Gastroesophageal sphincter (tissue), 3 donors: Measurements from ENCODE around the gene FBXL17.

Experiments used
- CTCF ChIP-seq, 4 experiments: fragments of 200-600 bp in 2 of 4; fragments of 450-650 bp in 2 of 4; sonication (generic) in 1 of 4; IDR thresholded peaks; one replicate each; pipeline ENCODE4 v1.5.1; 2017 to 2019; ENCODE audit warnings: antibody characterized with exemption in 4 of 4, mild to moderate bottlenecking in 2 of 4, moderate library complexity in 2 of 4
- EP300 ChIP-seq: sonication (generic); formaldehyde crosslinking; IDR thresholded peaks from one replicate; pipeline ENCODE4 v1.6.1; 2017; ENCODE audit warnings: antibody characterized with exemption, mild to moderate bottlenecking
- POLR2A ChIP-seq, 2 donors: fragments of 450-650 bp; IDR thresholded peaks; one replicate each; pipeline ENCODE4 v1.6.1; 2017; ENCODE audit warnings: antibody characterized with exemption in 2 of 2, mild to moderate bottlenecking in 2 of 2, moderate library complexity in 1 of 2
- POLR2AphosphoS5 ChIP-seq: sonication (generic); formaldehyde crosslinking; IDR thresholded peaks from one replicate; pipeline ENCODE4 v1.6.1; 2017; ENCODE audit warnings: antibody characterized with exemption

DNA sequence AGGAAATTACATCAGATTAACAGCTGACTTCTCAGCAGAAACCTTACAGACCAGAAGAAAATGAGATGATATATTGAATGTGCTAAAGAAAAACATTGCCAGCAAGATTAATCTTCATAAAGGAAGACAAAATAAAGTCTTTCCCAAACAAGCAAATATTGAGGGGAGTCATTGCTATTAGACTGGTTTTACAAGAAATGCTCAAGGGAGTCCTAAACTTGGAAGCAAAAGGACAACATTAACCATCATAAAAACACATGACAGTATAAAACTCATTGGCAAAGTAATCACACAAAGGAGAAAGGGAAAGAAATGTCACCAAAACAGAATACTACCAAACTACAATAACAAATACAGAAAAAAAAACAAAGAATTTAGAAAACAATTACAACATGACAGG, 101.7 kb downstream of the FBXL17 start:
- TF ChIP-seq CTCF (IDR thresholded peaks at IDR 0.05), result no peak
- TF ChIP-seq POLR2A (IDR thresholded peaks at IDR 0.05), result no peak
- TF ChIP-seq EP300, result no peak
- TF ChIP-seq POLR2AphosphoS5, result no peak
